SIG-M5 treated with dmso at 0.1 percent for 504 hours (cell line): ENCODE data around the gene MTCL1.

ENCODE experiments used
- DNase-seq: peaks from one replicate; lab custom pipeline; 2025; ENCODE audit not compliant: unreplicated experiment; lab: John Stamatoyannopoulos, UW

The MTCL1 gene

GRCh38 chr18:8826971-8827370 lies 121.6 kb downstream of the MTCL1 start:
- DNase-seq: no peak

DNA sequence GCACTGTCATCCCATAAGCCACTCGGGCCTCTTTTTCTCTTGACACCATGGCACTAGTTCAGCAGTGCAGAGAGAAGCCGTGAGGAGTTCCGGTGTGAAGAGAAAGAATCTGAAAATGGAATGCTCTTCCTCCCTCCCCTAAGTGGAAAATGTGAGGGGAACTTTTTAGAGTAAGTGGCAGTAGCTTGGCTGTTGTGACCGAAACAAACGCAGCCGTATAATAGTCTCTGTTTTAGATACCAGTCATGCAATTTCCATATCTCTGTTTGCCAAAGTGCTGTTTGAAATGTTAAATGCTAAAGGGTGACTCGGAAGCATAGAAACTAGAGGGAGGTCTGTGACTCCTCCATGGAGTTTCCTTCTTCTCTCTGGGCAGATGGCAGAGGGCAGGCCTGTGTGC lies 122.9 kb downstream of the MTCL1 start:
- DNase-seq: no peak

GRCh38 chr18:8828798-8829197 lies 123.4 kb downstream of the MTCL1 start:
- DNase-seq: no peak

DNA sequence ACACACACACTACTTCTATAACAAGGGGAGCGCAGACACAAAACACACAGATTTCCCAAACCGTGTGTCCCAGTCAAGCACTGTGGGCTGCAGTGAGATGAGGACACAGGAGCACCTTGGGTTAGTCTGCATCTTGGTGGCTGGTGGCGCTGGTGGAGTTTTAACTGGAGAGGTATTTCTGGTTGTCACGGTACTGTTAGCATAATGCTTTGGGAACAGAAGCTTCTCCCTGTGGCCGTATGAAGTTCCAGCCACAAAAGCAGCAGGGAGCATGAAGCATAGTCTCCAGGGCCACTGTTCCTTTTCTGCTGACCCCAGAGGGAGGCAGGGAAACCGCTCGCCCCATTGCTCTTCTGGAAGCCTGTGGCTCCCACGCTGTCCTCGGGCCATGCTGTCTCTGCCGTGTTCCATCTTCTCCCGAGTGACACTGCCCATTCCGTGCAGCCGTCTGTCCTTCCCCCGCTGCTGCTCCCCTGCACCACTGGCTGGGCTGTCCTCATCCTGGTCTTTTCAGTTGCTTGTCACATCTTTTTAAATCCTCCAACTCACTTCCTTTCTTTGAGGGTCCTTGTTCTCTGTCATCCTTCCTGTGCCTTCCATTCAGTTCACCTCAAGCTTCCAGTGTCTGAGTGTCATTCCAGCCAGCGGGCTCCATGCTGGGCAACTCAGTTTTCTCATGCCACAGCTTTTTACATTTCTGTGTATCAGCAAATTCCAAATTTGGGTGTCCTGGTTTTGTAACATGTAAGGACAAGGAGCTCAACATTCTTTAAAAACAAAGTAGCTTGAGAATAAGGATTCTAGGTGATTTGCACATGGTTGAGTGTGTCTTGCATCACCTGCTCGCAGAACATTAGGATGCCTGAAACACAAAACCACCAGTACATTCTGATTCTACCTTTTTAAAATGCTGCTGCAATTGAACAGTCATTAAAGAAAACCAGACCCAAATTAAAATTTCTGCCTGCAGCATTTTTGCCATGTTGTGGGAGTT lies 125.0 kb downstream of the MTCL1 start:
- DNase-seq: no peak

- no peak for DNase-seq
Observed at GRCh38 chr18:8831112-8831511, 125.8 kb downstream of the MTCL1 start.

GRCh38 chr18:8831531-8831930 lies 126.2 kb downstream of the MTCL1 start:
- DNase-seq: no peak

DNA sequence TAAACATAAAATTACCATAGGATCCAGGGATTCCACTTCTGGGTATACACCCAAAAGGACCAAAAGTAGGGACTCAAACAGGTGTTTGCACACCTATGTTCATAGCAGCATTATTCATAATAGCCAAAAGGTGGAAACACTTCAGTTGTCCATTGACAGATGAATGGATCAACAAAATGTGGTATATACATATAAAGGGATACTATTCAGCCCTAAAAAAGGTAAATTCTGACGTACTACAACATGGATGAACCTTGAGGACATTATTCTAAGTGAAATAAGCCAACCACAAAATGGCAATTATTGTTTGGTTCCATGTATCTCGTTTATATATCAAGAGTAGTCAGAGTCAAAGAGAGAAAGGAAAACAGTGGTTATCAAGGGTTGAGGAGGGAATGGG lies 128.1 kb downstream of the MTCL1 start:
- DNase-seq: no peak

GRCh38 chr18:8834881-8835280 lies 129.5 kb downstream of the MTCL1 start:
- DNase-seq: no peak

DNA sequence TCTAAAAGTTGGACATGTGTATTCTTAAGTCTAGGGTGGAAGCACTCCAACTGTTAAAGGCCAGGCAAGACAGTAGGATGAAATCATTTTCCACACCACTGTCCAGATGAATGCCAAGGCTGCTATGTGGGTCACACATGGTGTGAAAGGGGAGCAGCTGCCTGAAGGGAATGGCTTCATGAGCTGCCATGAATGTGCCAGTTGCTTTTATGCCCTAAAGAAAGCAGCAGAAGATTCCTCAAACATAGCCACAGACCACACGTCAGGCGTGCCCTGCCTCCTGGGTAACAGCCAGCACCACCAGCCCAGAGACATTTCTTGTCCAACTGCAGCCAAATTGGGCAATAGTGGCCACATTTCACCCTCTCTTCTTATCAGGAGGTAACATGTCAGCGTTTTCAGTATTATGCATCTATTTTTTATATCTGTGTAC lies 130.2 kb downstream of the MTCL1 start:
- DNase-seq: no peak

DNA sequence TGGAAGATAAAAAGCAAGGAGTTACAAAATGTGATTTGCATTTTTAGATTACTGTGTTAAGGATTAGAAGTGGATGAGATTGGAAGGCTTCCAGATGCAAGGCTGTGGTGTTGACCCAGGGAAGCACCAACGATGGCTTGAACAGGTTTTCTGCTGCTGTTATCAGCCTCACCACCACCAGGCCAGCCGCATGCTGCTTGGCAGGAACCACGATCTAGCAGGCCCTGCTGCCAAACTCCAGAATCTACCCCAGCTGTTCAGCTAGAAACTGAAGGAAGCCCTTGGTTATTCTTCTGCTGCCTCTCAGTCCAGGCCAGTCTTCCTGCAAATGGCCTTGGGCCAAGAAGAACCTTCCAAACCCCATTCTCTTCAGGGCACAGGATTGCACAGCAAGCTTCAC lies 133.9 kb downstream of the MTCL1 start:
- no peak for DNase-seq

- no peak for DNase-seq
Observed at GRCh38 chr18:8841781-8842485, 136.6 kb downstream of the MTCL1 start.

GRCh38 chr18:8842506-8842905 lies 137.2 kb downstream of the MTCL1 start:
- DNase-seq: no peak

GRCh38 chr18:8843005-8843404 lies 137.6 kb downstream of the MTCL1 start:
- no peak for DNase-seq

DNA sequence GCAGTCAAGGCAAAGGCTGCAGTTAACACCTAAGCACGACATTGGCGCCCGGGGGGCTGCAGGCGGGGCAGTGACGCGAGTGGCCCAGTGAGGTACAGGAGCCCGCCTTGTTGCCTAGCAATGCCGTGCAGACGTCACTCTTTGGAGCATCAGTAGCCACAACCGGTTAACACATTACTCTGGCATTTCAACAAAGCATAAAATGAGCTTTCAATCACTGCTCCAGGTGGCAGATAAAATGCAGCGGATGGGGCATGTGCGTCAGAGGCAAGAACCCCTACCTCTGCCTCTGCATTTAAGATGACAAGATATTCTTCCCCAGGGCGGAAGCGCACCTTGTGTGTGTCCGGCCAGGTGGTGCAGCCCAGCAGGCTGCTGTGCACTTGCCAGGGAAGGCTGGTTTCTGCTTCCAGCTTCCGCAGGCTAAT lies 139.4 kb downstream of the MTCL1 start:
- no peak for DNase-seq

DNA sequence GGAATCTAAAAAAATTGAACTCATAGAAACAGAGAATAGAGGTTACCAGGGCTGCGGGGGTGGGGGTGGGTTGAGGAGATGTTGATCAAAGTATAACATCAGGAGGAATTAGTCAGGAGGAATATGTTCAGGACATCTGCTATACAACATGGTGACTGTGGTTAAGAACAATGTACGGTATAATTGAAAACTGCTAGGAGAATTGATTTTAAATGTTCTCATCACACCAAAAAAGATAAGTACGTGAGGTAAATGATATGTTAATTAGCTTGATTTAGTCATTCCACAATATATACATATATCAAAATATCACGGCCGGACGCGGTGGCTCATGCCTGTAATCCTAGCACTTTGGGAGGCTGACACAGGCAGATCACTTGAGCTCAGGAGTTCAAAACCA lies 140.2 kb downstream of the MTCL1 start:
- no peak for DNase-seq

DNA sequence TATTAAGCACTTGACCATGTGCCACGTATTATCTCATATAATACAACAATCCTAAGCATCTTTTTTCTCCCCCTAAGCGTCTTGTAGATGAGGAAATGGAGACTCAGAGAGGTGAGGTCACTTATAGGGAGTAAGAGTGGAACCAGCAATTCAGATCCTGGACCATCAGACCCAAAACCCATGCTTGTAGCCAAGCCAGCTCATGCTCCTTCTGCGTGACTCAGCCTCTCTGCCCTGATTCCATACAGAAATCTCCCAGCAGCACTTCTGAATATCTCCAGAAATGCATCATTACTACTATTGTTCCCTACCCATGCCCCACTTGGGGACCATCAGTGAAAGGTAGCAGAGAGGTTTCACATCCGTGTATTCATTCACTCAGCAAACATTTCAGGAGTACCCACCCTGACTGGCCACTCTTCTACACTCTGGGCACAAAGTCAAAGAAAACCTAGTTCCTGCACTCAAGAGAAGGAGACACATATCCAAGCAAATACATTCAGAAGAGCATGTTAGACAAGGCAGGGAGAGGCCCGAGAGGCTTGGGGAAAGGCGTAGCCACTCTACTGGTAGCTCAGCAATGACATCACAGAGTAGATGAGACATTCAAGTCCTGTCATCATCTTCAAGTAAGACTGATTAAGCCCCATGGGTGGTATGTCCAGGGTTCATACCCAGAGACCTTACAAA lies 141.9 kb downstream of the MTCL1 start:
- no peak for DNase-seq

DNA sequence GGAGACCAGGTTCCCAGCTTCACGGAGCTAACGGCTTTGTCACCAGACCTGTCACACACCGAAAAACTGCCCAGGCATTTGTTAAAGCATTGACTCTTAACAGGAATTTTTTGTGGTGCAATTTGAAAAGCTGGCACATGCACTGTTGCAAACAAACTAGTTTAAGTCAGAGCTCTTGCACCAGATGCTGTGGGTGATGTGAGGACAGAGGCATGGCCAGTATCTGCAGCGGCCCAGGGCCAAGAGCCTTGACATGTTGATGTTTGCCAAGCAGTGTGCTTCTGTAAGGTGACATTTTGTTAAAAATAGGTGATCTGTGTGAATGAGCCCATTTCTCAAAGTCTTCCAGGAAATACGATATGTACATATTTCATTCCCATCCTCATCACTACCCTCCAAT lies 142.5 kb downstream of the MTCL1 start:
- DNase-seq: no peak

GRCh38 chr18:8848541-8848940 lies 143.2 kb downstream of the MTCL1 start:
- DNase-seq: no peak

- DNase-seq: no peak
Observed at GRCh38 chr18:8849696-8850095, 144.3 kb downstream of the MTCL1 start.

DNA sequence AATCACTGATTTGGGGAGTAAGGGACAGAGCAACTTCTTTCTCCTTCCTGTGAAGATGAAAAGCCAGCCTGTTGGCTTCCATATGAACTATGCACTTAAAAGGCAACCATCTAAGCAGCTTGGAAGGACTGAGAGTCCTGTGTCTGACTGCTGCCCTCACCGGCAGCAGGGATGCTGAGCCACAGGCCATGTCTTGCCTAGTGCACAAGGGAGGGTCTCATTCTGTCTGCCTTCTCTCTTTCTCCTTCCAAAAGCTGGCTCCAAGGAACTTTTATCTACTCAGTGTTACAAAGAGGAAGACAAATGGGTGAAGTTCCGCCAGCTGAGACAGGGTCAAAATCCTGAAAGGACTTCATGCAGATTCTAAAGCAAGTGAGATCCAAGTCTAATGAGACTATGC lies 146.3 kb downstream of the MTCL1 start:
- DNase-seq: no peak

GRCh38 chr18:8854550-8854949 lies 149.2 kb downstream of the MTCL1 start:
- no peak for DNase-seq

GRCh38 chr18:8854962-8855361 lies 149.6 kb downstream of the MTCL1 start:
- no peak for DNase-seq
